Hematopoietic multipotent progenitor cell treated with erythropoietin and hydrocortisone succinate and interleukin-3 and kit ligand, for 15 days (in vitro differentiated cells): Measurements from ENCODE around the gene AGAP1.
A peak's percentile ranks its signal among the peaks of the same experiment; 100 is the strongest.

Experiments used
- DNase-seq: peaks from one replicate; pipeline ENCODE4 v3.0.0-alpha.2; 2015; ENCODE audit warnings: low spot score

Gene AGAP1

GRCh38 chr2:235638541-235639427 lies 144.9 kb downstream of the AGAP1 start:
- DNase-seq = peak; percentile 26

- peak; percentile 26 for DNase-seq
Observed at GRCh38 chr2:235639428-235639773, 145.6 kb downstream of the AGAP1 start.

GRCh38 chr2:235639885-235640284 lies 146.0 kb downstream of the AGAP1 start:
- DNase-seq = no peak

GRCh38 chr2:235640377-235640776 lies 146.5 kb downstream of the AGAP1 start:
- no peak for DNase-seq

- no peak for DNase-seq
Observed at GRCh38 chr2:235640926-235641723, 147.3 kb downstream of the AGAP1 start.

GRCh38 chr2:235641956-235642355 lies 148.1 kb downstream of the AGAP1 start:
- DNase-seq = no peak

- DNase-seq = no peak
Observed at GRCh38 chr2:235642446-235643098, 148.7 kb downstream of the AGAP1 start.

GRCh38 chr2:235643680-235644511 lies 150.1 kb downstream of the AGAP1 start:
- DNase-seq = no peak

- no peak for DNase-seq
Observed at GRCh38 chr2:235647264-235647663, 153.4 kb downstream of the AGAP1 start.

- no peak for DNase-seq
Observed at GRCh38 chr2:235647877-235648276, 154.0 kb downstream of the AGAP1 start.

- no peak for DNase-seq
Observed at GRCh38 chr2:235649418-235649817, 155.6 kb downstream of the AGAP1 start.

GRCh38 chr2:235651643-235652042 lies 157.8 kb downstream of the AGAP1 start:
- DNase-seq = no peak

GRCh38 chr2:235654103-235654813 lies 160.4 kb downstream of the AGAP1 start:
- no peak for DNase-seq

GRCh38 chr2:235658351-235659174 lies 164.7 kb downstream of the AGAP1 start:
- DNase-seq = no peak

- no peak for DNase-seq
Observed at GRCh38 chr2:235659767-235660322, 166.0 kb downstream of the AGAP1 start.

GRCh38 chr2:235660484-235661082 lies 166.7 kb downstream of the AGAP1 start:
- DNase-seq = no peak

- DNase-seq = no peak
Observed at GRCh38 chr2:235661167-235661937, 167.5 kb downstream of the AGAP1 start.

GRCh38 chr2:235661952-235662351 lies 168.1 kb downstream of the AGAP1 start:
- no peak for DNase-seq

- DNase-seq = no peak
Observed at GRCh38 chr2:235663875-235664274, 170.0 kb downstream of the AGAP1 start.
